ENCODE data around the gene SGSM2. TPM values are rescaled to one million over a fixed set of nuclear protein-coding genes. Genes with fewer than 3 reads are reported as not detected.
A peak's percentile ranks its signal among the peaks of the same experiment; 100 is the strongest.
"Not testable (repeated sequence)": the region's sequence is repeated elsewhere in the genome, so short reads cannot be mapped to it uniquely, and the experiment has no call there.

Gene SGSM2, protein sequence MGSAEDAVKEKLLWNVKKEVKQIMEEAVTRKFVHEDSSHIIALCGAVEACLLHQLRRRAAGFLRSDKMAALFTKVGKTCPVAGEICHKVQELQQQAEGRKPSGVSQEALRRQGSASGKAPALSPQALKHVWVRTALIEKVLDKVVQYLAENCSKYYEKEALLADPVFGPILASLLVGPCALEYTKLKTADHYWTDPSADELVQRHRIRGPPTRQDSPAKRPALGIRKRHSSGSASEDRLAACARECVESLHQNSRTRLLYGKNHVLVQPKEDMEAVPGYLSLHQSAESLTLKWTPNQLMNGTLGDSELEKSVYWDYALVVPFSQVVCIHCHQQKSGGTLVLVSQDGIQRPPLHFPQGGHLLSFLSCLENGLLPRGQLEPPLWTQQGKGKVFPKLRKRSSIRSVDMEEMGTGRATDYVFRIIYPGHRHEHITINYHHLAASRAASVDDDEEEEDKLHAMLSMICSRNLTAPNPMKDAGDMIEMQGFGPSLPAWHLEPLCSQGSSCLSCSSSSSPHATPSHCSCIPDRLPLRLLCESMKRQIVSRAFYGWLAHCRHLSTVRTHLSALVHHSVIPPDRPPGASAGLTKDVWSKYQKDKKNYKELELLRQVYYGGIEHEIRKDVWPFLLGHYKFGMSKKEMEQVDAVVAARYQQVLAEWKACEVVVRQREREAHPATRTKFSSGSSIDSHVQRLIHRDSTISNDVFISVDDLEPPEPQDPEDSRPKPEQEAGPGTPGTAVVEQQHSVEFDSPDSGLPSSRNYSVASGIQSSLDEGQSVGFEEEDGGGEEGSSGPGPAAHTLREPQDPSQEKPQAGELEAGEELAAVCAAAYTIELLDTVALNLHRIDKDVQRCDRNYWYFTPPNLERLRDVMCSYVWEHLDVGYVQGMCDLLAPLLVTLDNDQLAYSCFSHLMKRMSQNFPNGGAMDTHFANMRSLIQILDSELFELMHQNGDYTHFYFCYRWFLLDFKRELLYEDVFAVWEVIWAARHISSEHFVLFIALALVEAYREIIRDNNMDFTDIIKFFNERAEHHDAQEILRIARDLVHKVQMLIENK
- total RNA-seq: 69.8 TPM

GRCh38 chr17:2336852-2337543 is at the start of gene SGSM2:
SGSM2 (plus strand) TSS chr17:2337501; CDS start chr17:2337689, 188 bp downstream.
- no peak for DNase-seq (ENCODE audit: low spot score)

GRCh38 chr17:2289878-2290478 is 47.3 kb upstream of the SGSM2 start:
- no peak for DNase-seq (ENCODE audit: low spot score)

- DNase-seq (ENCODE audit: low spot score): no peak
Measured at GRCh38 chr17:2292100-2292499, 45.2 kb upstream of the SGSM2 start.

GRCh38 chr17:2295575-2295974 is 41.7 kb upstream of the SGSM2 start:
- no peak for DNase-seq (ENCODE audit: low spot score)

- no peak for DNase-seq (ENCODE audit: low spot score)
Measured at GRCh38 chr17:2297023-2297422, 40.3 kb upstream of the SGSM2 start.

- DNase-seq (ENCODE audit: low spot score): no peak
Measured at GRCh38 chr17:2299136-2299535, 38.2 kb upstream of the SGSM2 start.

DNA sequence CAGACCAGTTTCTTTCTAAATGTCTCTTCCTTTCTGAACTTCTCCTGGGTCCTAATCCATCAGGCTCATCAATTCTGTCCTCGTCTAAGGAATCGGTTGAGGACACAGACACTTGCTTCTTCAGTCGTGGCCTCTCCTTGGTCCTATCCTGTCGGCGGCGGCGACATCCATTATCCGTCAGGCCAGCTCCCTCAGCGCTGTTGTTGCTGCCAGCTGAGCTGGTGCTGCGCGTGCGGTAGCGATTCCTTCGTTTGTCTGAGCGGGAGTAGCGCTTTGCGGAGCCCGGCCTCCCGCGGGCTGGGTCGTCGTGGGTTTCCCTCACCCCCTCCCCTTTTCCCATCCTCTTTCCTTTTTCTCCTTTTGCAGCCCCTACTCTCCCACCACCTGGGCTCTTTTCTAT is 37.5 kb upstream of the SGSM2 start:
- no peak for DNase-seq (ENCODE audit: low spot score)

- DNase-seq (ENCODE audit: low spot score): no peak
Measured at GRCh38 chr17:2302778-2303203, 34.5 kb upstream of the SGSM2 start.

- peak; percentile 91 for DNase-seq (ENCODE audit: low spot score)
Measured at GRCh38 chr17:2303204-2304188, 33.8 kb upstream of the SGSM2 start, which contains the start of the genes SMG6 and SRR. SMG6 (minus strand) TSS chr17:2303785; CDS start chr17:2303720, 65 bp downstream. SRR (plus strand) TSS chr17:2303950; CDS start chr17:2315561, 11,611 bp downstream.

- DNase-seq (ENCODE audit: low spot score): no peak
Measured at GRCh38 chr17:2304931-2305330, 32.4 kb upstream of the SGSM2 start.

DNA sequence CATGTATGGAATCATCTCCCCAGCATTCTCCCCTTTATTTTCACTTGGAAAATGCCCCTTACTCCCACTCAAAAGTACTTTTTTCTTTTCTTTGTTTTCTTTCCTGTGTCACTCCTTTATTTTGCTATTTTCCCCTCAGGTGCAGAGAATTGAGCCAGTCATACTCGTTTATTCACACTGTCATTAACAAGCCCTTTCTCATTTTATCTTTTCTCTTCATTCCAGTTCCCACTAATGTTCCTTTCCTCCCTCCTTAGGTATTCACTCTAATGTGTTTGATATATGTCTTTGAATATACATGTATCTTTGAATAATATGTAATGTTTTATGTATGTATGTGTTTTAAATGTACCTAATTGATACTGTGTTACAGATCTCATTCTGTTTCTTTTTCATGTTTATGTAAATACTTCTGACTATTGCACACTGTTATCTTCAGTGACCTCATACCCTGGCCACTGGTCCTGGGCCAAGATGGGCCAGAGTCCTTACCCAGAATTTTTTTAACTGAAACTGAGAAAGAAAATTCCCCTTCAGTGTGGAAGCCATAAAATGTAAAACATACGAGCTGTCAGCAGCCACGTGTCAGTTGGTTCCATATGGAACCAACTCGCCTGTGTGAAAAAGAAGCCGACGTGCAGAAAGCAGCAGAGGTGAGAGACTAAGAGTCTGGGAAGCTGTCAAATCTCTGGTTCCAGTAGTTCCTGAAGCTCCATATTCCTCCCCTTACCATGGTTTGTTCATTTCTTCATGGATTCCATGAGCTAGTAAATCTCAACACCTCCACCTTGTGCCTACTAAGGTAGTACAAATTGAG is 27.8 kb upstream of the SGSM2 start:
- DNase-seq (ENCODE audit: low spot score): no peak

DNA sequence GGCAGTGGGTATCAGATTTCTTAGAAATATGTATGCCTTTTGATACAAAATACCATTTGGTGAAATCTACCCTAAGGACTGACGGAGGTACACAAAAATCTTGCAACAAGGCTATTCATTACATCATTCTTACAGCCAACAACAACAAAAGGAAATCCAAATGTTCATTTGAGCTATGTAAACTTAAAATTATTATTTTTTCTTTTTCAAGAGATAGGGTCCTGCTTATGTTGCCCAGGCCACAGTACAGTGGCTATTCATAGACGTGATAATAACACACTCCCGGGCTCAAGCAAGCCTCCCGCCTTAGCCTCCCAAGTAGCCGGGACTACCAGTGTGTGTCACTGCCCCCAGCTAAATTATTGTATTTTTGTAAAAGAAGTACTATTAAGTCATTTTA is 24.6 kb upstream of the SGSM2 start:
- no peak for DNase-seq (ENCODE audit: low spot score)

GRCh38 chr17:2316916-2317205 is 20.4 kb upstream of the SGSM2 start:
- DNase-seq (ENCODE audit: low spot score): not testable (repeated sequence)

DNA sequence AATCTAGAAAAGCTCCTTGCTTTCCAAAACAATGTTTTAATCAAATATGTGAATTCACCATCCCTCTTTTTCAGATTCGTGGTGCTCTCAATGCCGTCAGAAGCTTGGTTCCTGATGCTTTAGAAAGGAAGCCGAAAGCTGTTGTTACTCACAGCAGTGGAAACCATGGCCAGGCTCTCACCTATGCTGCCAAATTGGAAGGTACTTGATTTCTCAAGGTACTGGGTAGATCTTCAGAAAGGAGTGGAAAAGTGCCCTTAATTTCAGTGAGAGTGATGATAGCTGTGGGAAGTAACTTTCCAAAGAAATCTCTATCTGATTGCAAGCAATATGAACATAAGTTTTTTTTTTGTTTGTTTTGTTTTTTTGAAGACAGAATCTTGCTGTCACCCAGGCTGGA is 19.5 kb upstream of the SGSM2 start:
- DNase-seq (ENCODE audit: low spot score): no peak

GRCh38 chr17:2319051-2319450 is 18.2 kb upstream of the SGSM2 start:
- DNase-seq (ENCODE audit: low spot score): no peak

- no peak for DNase-seq (ENCODE audit: low spot score)
Measured at GRCh38 chr17:2321399-2321798, 15.9 kb upstream of the SGSM2 start.

DNA sequence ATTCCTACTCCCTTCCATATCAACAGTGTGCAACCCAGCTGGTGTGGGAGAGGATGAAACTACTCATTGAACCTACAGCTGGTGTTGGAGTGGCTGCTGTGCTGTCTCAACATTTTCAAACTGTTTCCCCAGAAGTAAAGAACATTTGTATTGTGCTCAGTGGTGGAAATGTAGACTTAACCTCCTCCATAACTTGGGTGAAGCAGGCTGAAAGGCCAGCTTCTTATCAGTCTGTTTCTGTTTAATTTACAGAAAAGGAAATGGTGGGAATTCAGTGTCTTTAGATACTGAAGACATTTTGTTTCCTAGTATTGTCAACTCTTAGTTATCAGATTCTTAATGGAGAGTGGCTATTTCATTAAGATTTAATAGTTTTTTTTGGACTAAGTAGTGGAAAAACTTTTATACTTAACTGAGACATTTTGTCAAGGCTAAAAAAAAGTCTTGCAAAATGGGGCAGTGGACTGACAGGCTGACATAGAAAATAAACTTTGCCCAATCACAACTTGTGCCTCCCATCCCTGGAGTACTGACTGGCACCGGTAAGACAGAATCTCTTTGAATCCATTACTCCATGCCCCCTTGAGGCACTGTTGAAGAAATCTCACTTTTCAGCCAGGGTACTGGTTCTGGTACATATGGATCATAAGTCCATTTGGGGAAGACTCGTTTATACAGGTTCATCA is 13.5 kb upstream of the SGSM2 start:
- DNase-seq (ENCODE audit: low spot score): no peak

DNA sequence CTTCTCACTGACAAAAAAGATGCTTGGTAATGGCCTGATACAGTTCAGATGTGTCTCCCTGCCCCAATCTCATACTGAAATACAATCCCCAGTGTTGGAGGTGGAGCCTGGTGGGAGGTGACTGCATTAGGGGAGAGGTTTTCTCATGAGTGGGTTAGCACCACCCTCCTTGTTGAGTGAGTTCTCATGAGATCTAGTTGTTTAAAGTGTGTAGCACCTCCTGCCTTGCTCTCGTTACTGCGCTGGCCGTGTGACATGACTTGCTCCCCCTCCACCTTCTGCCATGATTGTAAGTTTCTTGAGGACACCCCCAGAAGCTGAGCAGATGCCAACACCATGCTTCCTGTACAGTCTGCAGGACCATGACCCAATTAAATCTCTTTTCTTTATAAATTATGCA is 6.0 kb upstream of the SGSM2 start:
- DNase-seq (ENCODE audit: low spot score): no peak

- DNase-seq (ENCODE audit: low spot score): no peak
Measured at GRCh38 chr17:2335726-2336214, 1.5 kb upstream of the SGSM2 start.
